A549 (cell line): ENCODE measurements around the gene RFPL1. TPM values are rescaled to one million over a fixed set of nuclear protein-coding genes. Genes with fewer than 3 reads are reported as not detected.

Experiments
- ATAC-seq, 2 experiments: fragments of 200-7000 bp in 1 of 2; fragments of >200 bp in 1 of 2; cut with Nextera tagmentation in 1 of 2; cut with Tn5 transposase in 1 of 2; 3 replicates each; pipeline versions ENCODE4 v1.8.0 to v1.9.1; 2018 to 2020; ENCODE audit warnings: mild to moderate bottlenecking in 1 of 2, moderate library complexity in 1 of 2
- CTCF ChIA-PET: fragments of 300-600 bp; sonication (Branson Sonifier 250); formaldehyde crosslinking; extraction: SDS; loops from one replicate; lab custom pipeline; 2021; ENCODE audit warnings: antibody characterized with exemption, inconsistent platforms; lab: Yijun Ruan, JAX
- POLR2A ChIA-PET: fragments of 350-600 bp; formaldehyde crosslinking; extraction: SDS; loops from one replicate; lab custom pipeline; 2021; ENCODE audit warnings: antibody characterized with exemption, inconsistent platforms; lab: Yijun Ruan, JAX
- DNase-seq, 2 experiments: peaks; one replicate each; pipeline versions ENCODE4 v3.0.0 to v3.0.0-alpha.2; 2011 to 2016; ENCODE audit warnings: low read depth in 1 of 2, low spot score in 1 of 2
- FAIRE-seq: peaks from 2 replicates; lab custom pipeline; 2011; peaks lifted over from hg19 to GRCh38; lab: Jason Lieb, UNC
- H3K27ac ChIP-seq, 2 experiments: fragments of >200 bp; sonication (Bioruptor Twin); formaldehyde crosslinking; 3 replicates each; pipeline ENCODE4 v1.5.1; 2016 to 2017
- H3K4me1 ChIP-seq: fragments of >200 bp; sonication (Bioruptor Twin); formaldehyde crosslinking; 3 replicates; pipeline ENCODE4 v1.6.1; 2016
- H3K4me2 ChIP-seq: fragments of >200 bp; sonication (Bioruptor Twin); formaldehyde crosslinking; 3 replicates; pipeline ENCODE4 v1.6.1; 2016
- H3K4me3 ChIP-seq: fragments of >200 bp; sonication (Bioruptor Twin); formaldehyde crosslinking; 3 replicates; pipeline ENCODE4 v1.5.1; 2016
- H3K9me3 ChIP-seq: fragments of >200 bp; sonication (Bioruptor Twin); formaldehyde crosslinking; 3 replicates; pipeline ENCODE4 v1.6.1; 2016
- BHLHE40 ChIP-seq: IDR thresholded peaks from 2 replicates; pipeline ENCODE4 v1.6.1; 2012; ENCODE audit warnings: low read depth, low read length, inconsistent platforms
- CBX8 ChIP-seq: fragments of 200-600 bp; sonication (generic); IDR thresholded peaks from 2 replicates; pipeline ENCODE4 v1.6.1; 2016
- CHD2 ChIP-seq: fragments of 150-350 bp; IDR thresholded peaks from 2 replicates; pipeline ENCODE4 v1.6.1; 2014; ENCODE audit warnings: low read length; ENCODE audit not compliant: partially characterized antibody
- ESRRA ChIP-seq: fragments of 150-350 bp; IDR thresholded peaks from 2 replicates; pipeline ENCODE4 v1.6.1; 2014; ENCODE audit warnings: mild to moderate bottlenecking, low read length, borderline replicate concordance
- FOSB ChIP-seq: fragments of 250-450 bp; sonication (Bioruptor Pico); IDR thresholded peaks from 2 replicates; pipeline ENCODE4 v1.5.0; 2020; ENCODE audit warnings: mild to moderate bottlenecking, moderate library complexity
- FOXS1 ChIP-seq: fragments of 250-450 bp; sonication (Bioruptor Pico); IDR thresholded peaks from 2 replicates; pipeline ENCODE4 v1.5.0; 2020; ENCODE audit warnings: mild to moderate bottlenecking, moderate library complexity
- GATA3 ChIP-seq: IDR thresholded peaks from 2 replicates; pipeline ENCODE4 v1.6.1; 2012; ENCODE audit warnings: borderline replicate concordance
- JUN ChIP-seq, 2 experiments: fragments of >200 bp; sonication (Bioruptor Twin); formaldehyde crosslinking; IDR thresholded peaks; 2 replicates in 1 of 2; 3 replicates in 1 of 2; pipeline ENCODE4 v1.6.1; 2016 to 2017
- JUNB ChIP-seq: fragments of >200 bp; sonication (Bioruptor Twin); formaldehyde crosslinking; IDR thresholded peaks from 2 replicates; pipeline ENCODE4 v1.6.1; 2016
- KDM5A ChIP-seq: fragments of 200-600 bp; sonication (generic); IDR thresholded peaks from 2 replicates; pipeline ENCODE4 v1.6.1; 2016; ENCODE audit warnings: antibody characterized with exemption, mild to moderate bottlenecking
- MAZ ChIP-seq: fragments of 150-350 bp; IDR thresholded peaks from 2 replicates; pipeline ENCODE4 v1.6.1; 2014; ENCODE audit warnings: antibody characterized with exemption, low read depth, low read length, borderline replicate concordance
- NPAS2 ChIP-seq: fragments of 250-450 bp; sonication (Bioruptor Pico); IDR thresholded peaks from 2 replicates; pipeline ENCODE4 v1.8.0; 2022; ENCODE audit warnings: mild to moderate bottlenecking, moderate library complexity, borderline replicate concordance
- PHF8 ChIP-seq: fragments of 200-600 bp; sonication (generic); IDR thresholded peaks from 2 replicates; pipeline ENCODE4 v1.6.1; 2016; ENCODE audit warnings: low read depth, mild to moderate bottlenecking, antibody characterized with exemption, moderate library complexity, borderline replicate concordance
- POLR2A ChIP-seq: IDR thresholded peaks from 2 replicates; pipeline ENCODE4 v1.6.1; 2012; ENCODE audit warnings: mild to moderate bottlenecking, low read length
- RAD21 ChIP-seq, 2 experiments: fragments of >200 bp in 1 of 2; sonication (Bioruptor Twin) in 1 of 2; formaldehyde crosslinking in 1 of 2; IDR thresholded peaks in 1 of 2; conservative IDR thresholded peaks in 1 of 2; 2 replicates in 1 of 2; 3 replicates in 1 of 2; pipeline ENCODE4 v1.6.1; 2012 to 2018; ENCODE audit warnings: inconsistent platforms in 1 of 2
- RFX5 ChIP-seq: fragments of 450-650 bp; IDR thresholded peaks from 2 replicates; pipeline ENCODE4 v1.7.1; 2014; ENCODE audit warnings: antibody characterized with exemption, mild to moderate bottlenecking, moderate library complexity
- SMC3 ChIP-seq: fragments of >200 bp; sonication (Bioruptor Twin); formaldehyde crosslinking; IDR thresholded peaks from 3 replicates; pipeline ENCODE4 v1.6.1; 2018; ENCODE audit warnings: inconsistent platforms
- SREBF2 ChIP-seq: fragments of 450-650 bp; IDR thresholded peaks from 2 replicates; pipeline ENCODE4 v1.6.1; 2014; ENCODE audit warnings: mild to moderate bottlenecking, moderate library complexity
- TP53 ChIP-seq: fragments of 250-450 bp; sonication (Bioruptor Pico); IDR thresholded peaks from 2 replicates; pipeline ENCODE4 v1.5.0; 2021; ENCODE audit warnings: mild to moderate bottlenecking, moderate library complexity
- ZFP36 ChIP-seq: fragments of 450-650 bp; IDR thresholded peaks from 2 replicates; pipeline ENCODE4 v1.6.1; 2014; ENCODE audit warnings: borderline replicate concordance; ENCODE audit not compliant: partially characterized antibody
- ZNF302 ChIP-seq: fragments of 250-450 bp; sonication (Bioruptor Pico); IDR thresholded peaks from 2 replicates; pipeline ENCODE4 v1.9.0; 2021; ENCODE audit warnings: inconsistent platforms, mild to moderate bottlenecking, moderate library complexity
- ZSCAN20 ChIP-seq: fragments of 250-450 bp; sonication (Bioruptor Pico); IDR thresholded peaks from 2 replicates; pipeline ENCODE4 v1.8.0; 2022; ENCODE audit warnings: mild to moderate bottlenecking, moderate library complexity
- WGBS: methylation state at CpG from one replicate; pipeline ENCODE4 v1.1.6; 2017; ENCODE audit errors: missing lambda C conversion rate; 5-methylcytosine and 5-hydroxymethylcytosine counted together
- polyA plus RNA-seq, 4 experiments: library from polyadenylated mRNA; depleted of rRNA in 3 of 4; stranded (reverse); fragments of >200 nt; fragmentation: RNase III in 1 of 4; extraction: RNeasy Plus Mini Kit Qiagen cat#74134 plus additional on column Dnase treatment in 1 of 4; gene quantifications; 2 replicates in 3 of 4; 3 replicates in 1 of 4; pipeline ENCODE4 v1.2.3, GENCODE V29; 2011 to 2017
- TF ChIP-seq, protein P1 (sequence below): fragments of 250-450 bp; sonication (Bioruptor Pico); IDR thresholded peaks from 2 replicates; pipeline ENCODE4 v1.5.0; 2021; ENCODE audit warnings: mild to moderate bottlenecking, moderate library complexity, borderline replicate concordance
- TF ChIP-seq, protein P2 (sequence below): fragments of 200-600 bp; sonication (generic); IDR thresholded peaks from 2 replicates; pipeline ENCODE4 v1.6.1; 2016; ENCODE audit warnings: antibody characterized with exemption, mild to moderate bottlenecking, moderate library complexity
- TF ChIP-seq, protein P3 (sequence below): fragments of 450-650 bp; IDR thresholded peaks from 2 replicates; pipeline ENCODE4 v1.6.1; 2014; ENCODE audit warnings: antibody characterized with exemption

The RFPL1 gene
- polyA plus RNA-seq, 2 of the 4 experiments (the other 2 are of a cell fraction): not detected

DNA sequence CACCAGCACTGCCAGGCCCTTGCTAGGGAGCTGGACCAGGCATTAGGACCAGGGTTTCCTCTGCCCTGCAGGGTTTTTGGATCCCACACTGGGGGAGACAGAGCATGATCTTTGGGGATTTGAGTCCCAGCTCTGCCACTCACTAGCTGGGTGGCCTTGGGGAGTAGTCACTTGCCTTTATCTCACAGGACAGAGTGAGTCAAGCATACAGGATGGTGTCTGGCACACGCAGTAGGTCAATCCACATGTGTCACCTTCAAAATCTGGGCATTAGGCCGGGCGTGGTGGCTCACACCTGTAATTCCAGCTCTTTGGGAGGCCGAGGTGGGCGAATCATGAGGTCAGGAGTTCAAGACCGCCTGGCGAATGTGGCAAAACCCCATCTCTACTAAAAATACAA is 44.3 kb downstream of the RFPL1 start:
- no peak overlapping the region for H3K27ac ChIP-seq
- no peaks in the 10 kb centered on the region for H3K9me3 ChIP-seq
- POLR2A ChIA-PET: interaction anchor here (0.6 kb wide), 1 partner anchor 9 kb away, joined by 3 read pairs; no protein-coding TSS in a partner anchor
- FAIRE-seq: no peak
- CTCF ChIA-PET: interaction anchor here (0.9 to 5.0 kb wide), 4 partner anchors 10 to 42 kb away, joined by 3 to 40 read pairs (median 4); no protein-coding TSS in a partner anchor
- TF ChIP-seq SMC3 (no peak), CHD2 (no peak), RFX5 (no peak), TP53 (CRISPR knock-in tag) (no peak)
- TF ChIP-seq, all 56 proteins: peak for 0
- DNase-seq (no peak), ATAC-seq (no peak)
- H3K4me2 ChIP-seq: no peak overlapping the region
- WGBS: 83% methylated on average over 5 of the region's 7 CpGs
- peaks cover 26% of the 10 kb centered on the region for H3K4me1 ChIP-seq
- H3K4me3 ChIP-seq: no peak overlapping the region

DNA sequence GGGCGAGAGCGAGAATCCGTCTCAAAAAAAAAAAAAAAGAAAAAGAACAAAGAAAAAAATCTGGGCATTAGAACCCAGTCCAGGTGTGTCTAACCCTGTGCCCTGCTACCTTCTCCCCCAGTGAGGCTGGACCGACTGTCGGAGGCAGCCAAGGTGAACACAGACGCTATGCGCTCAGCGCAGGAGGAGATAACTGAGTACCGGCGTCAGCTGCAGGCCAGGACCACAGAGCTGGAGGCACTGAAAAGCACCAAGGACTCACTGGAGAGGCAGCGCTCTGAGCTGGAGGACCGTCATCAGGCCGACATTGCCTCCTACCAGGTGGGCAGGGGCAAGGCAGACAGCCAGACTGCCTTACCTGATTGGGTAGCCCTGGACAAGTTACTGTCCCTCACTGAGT is 44.9 kb downstream of the RFPL1 start:
- no peak for DNase-seq
- 83% methylated on average over 8 of the region's 13 CpGs for WGBS
- no peak overlapping the region for H3K27ac ChIP-seq
- H3K4me2 ChIP-seq: no peak overlapping the region
- ChIA-PET POLR2A (interaction anchor here (0.6 kb wide), 1 partner anchor 8 kb away, joined by 3 read pairs; no protein-coding TSS in a partner anchor), CTCF (interaction anchor here (0.9 to 5.0 kb wide), 4 partner anchors 11 to 41 kb away, joined by 3 to 40 read pairs (median 4); no protein-coding TSS in a partner anchor)
- ATAC-seq: no peak
- no peak for TF ChIP-seq BHLHE40
- no peak for TF ChIP-seq ZFP36
- TF ChIP-seq JUN (IDR thresholded peaks at IDR 0.05): no peak
- no peak for TF ChIP-seq KDM5A
- TF ChIP-seq SREBF2: no peak
- no peak for TF ChIP-seq ZNF302 (CRISPR knock-in tag)
- TF ChIP-seq FOSB (CRISPR knock-in tag): no peak
- no peak for TF ChIP-seq RAD21 (conservative IDR thresholded peaks at IDR 0.05 in 1 of 2, IDR thresholded peaks at IDR 0.05 in 1 of 2)
- no peak for TF ChIP-seq ZSCAN20
- TF ChIP-seq, protein P1, sequence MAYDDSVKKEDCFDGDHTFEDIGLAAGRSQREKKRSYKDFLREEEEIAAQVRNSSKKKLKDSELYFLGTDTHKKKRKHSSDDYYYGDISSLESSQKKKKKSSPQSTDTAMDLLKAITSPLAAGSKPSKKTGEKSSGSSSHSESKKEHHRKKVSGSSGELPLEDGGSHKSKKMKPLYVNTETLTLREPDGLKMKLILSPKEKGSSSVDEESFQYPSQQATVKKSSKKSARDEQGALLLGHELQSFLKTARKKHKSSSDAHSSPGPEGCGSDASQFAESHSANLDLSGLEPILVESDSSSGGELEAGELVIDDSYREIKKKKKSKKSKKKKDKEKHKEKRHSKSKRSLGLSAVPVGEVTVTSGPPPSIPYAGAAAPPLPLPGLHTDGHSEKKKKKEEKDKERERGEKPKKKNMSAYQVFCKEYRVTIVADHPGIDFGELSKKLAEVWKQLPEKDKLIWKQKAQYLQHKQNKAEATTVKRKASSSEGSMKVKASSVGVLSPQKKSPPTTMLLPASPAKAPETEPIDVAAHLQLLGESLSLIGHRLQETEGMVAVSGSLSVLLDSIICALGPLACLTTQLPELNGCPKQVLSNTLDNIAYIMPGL (CRISPR knock-in tag): no peak
- TF ChIP-seq POLR2A: no peak
- no peak for TF ChIP-seq GATA3
- TF ChIP-seq CBX8: no peak
- TF ChIP-seq NPAS2 (CRISPR knock-in tag): no peak
- no peak for FAIRE-seq
- H3K4me1 ChIP-seq: peaks cover 21% of the 10 kb centered on the region
- no peak overlapping the region for H3K4me3 ChIP-seq
- H3K9me3 ChIP-seq: no peaks in the 10 kb centered on the region

DNA sequence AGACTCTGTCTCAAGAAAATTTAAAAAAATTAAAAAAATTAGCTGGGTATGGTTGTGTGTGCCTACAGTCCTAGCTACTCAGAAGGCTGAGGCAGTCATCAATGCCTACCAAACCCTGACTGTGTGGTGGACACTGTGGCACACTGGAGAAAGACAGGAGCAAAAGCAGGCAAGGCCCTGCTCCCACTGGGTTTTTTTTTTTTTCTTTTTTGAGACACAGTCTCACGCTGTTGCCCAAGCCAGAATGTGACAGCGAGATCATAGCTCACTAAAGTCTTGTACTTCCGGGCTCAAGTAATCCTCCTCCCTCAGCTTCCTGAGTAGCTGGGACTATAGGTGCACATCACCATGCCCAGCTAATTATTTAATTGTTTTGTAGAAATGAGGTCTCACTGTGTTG is 46.3 kb downstream of the RFPL1 start:
- TF ChIP-seq PHF8 (no peak), ESRRA (no peak), FOXS1 (no peak), MAZ (no peak), JUNB (no peak), BHLHE40 (no peak)
- TF ChIP-seq, protein P2, sequence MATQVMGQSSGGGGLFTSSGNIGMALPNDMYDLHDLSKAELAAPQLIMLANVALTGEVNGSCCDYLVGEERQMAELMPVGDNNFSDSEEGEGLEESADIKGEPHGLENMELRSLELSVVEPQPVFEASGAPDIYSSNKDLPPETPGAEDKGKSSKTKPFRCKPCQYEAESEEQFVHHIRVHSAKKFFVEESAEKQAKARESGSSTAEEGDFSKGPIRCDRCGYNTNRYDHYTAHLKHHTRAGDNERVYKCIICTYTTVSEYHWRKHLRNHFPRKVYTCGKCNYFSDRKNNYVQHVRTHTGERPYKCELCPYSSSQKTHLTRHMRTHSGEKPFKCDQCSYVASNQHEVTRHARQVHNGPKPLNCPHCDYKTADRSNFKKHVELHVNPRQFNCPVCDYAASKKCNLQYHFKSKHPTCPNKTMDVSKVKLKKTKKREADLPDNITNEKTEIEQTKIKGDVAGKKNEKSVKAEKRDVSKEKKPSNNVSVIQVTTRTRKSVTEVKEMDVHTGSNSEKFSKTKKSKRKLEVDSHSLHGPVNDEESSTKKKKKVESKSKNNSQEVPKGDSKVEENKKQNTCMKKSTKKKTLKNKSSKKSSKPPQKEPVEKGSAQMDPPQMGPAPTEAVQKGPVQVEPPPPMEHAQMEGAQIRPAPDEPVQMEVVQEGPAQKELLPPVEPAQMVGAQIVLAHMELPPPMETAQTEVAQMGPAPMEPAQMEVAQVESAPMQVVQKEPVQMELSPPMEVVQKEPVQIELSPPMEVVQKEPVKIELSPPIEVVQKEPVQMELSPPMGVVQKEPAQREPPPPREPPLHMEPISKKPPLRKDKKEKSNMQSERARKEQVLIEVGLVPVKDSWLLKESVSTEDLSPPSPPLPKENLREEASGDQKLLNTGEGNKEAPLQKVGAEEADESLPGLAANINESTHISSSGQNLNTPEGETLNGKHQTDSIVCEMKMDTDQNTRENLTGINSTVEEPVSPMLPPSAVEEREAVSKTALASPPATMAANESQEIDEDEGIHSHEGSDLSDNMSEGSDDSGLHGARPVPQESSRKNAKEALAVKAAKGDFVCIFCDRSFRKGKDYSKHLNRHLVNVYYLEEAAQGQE: no peak
- TF ChIP-seq, protein P3, sequence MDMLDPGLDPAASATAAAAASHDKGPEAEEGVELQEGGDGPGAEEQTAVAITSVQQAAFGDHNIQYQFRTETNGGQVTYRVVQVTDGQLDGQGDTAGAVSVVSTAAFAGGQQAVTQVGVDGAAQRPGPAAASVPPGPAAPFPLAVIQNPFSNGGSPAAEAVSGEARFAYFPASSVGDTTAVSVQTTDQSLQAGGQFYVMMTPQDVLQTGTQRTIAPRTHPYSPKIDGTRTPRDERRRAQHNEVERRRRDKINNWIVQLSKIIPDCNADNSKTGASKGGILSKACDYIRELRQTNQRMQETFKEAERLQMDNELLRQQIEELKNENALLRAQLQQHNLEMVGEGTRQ: no peak
- TF ChIP-seq, all 56 proteins: peak for 0
- ATAC-seq: no peak
- no peak overlapping the region for H3K27ac ChIP-seq
- no peak for FAIRE-seq
- peaks cover 13% of the 10 kb centered on the region; the same call in 2 of the 3 replicates for H3K4me1 ChIP-seq
- no peaks in the 10 kb centered on the region for H3K9me3 ChIP-seq
- CTCF ChIA-PET: interaction anchor here (0.7 to 5.0 kb wide), 3 partner anchors 15 to 32 kb away, joined by 3 to 40 read pairs (median 3); no protein-coding TSS in a partner anchor
- 95% methylated on average over 3 of the region's 3 CpGs for WGBS
- DNase-seq: no peak
- H3K4me3 ChIP-seq: no peak overlapping the region
- POLR2A ChIA-PET: no interaction called here
- no peak overlapping the region for H3K4me2 ChIP-seq
